Neural progenitor cell (in vitro differentiated cells): ENCODE measurements around the gene SPOUT1. TPM values are rescaled to one million over a fixed set of nuclear protein-coding genes. Genes with fewer than 3 reads are reported as not detected.

Experiments
- DNase-seq: peaks from one replicate; pipeline ENCODE4 v3.0.0-alpha.2; 2016; ENCODE audit warnings: low spot score
- H2AFZ ChIP-seq: fragments of 200-600 bp; sonication (generic); replicated peaks from 2 replicates; pipeline ENCODE4 v1.6.1; 2016; ENCODE audit warnings: antibody characterized with exemption
- H3F3A ChIP-seq: fragments of 200-600 bp; sonication (generic); 2 replicates; pipeline ENCODE4 v1.6.1; 2016; ENCODE audit warnings: antibody characterized with exemption, low read depth
- H3K27ac ChIP-seq: fragments of 200-600 bp; sonication (generic); 2 replicates; pipeline ENCODE4 v1.5.1; 2016; ENCODE audit warnings: mild to moderate bottlenecking
- H3K27me3 ChIP-seq: fragments of 200-600 bp; sonication (generic); 2 replicates; pipeline ENCODE4 v1.6.1; 2016; ENCODE audit warnings: mild to moderate bottlenecking, moderate library complexity
- H3K36me3 ChIP-seq: fragments of 200-600 bp; sonication (generic); 2 replicates; pipeline ENCODE4 v1.5.1; 2016
- H3K4me1 ChIP-seq: fragments of 200-600 bp; sonication (generic); 2 replicates; pipeline ENCODE4 v1.6.1; 2016; ENCODE audit warnings: mixed run types
- H3K4me2 ChIP-seq: fragments of 200-600 bp; sonication (generic); 2 replicates; pipeline ENCODE4 v1.6.1; 2016
- H3K4me3 ChIP-seq: fragments of 200-600 bp; sonication (generic); 2 replicates; pipeline ENCODE4 v1.5.1; 2016
- H3K79me2 ChIP-seq: fragments of 200-600 bp; sonication (generic); 2 replicates; pipeline ENCODE4 v1.6.1; 2016; ENCODE audit warnings: low read depth
- H3K9ac ChIP-seq: fragments of 200-600 bp; sonication (generic); 2 replicates; pipeline ENCODE4 v1.6.1; 2016
- H3K9me3 ChIP-seq: fragments of 200-600 bp; sonication (generic); 2 replicates; pipeline ENCODE4 v1.5.1; 2016; ENCODE audit warnings: low read depth
- H4K20me1 ChIP-seq: fragments of 200-600 bp; sonication (generic); 2 replicates; pipeline ENCODE4 v1.6.1; 2016; ENCODE audit warnings: low read depth
- H3K27ac Mint-ChIP-seq: 3 replicates; pipeline ENCODE4 v1.8.0; 2021; ENCODE audit warnings: mixed read lengths
- H3K27me3 Mint-ChIP-seq: 2 replicates; pipeline ENCODE4 v1.8.0; 2022; ENCODE audit warnings: low read depth, mild to moderate bottlenecking, inconsistent platforms, moderate library complexity, mixed read lengths; ENCODE audit not compliant: insufficient read depth
- H3K36me3 Mint-ChIP-seq: 3 replicates; pipeline ENCODE4 v1.8.0; 2021; ENCODE audit warnings: mixed read lengths
- H3K4me1 Mint-ChIP-seq: 3 replicates; pipeline ENCODE4 v1.8.0; 2021; ENCODE audit warnings: mixed read lengths
- H3K4me3 Mint-ChIP-seq: 3 replicates; pipeline ENCODE4 v1.8.0; 2021; ENCODE audit warnings: mild to moderate bottlenecking, moderate library complexity, mixed read lengths
- H3K9me3 Mint-ChIP-seq: 3 replicates; pipeline ENCODE4 v1.8.0; 2020; ENCODE audit warnings: mixed read lengths
- CTCF ChIP-seq: fragments of 200-600 bp; sonication (generic); IDR thresholded peaks from 2 replicates; pipeline ENCODE4 v1.5.1; 2017; ENCODE audit warnings: antibody characterized with exemption, mild to moderate bottlenecking
- EZH2 ChIP-seq: fragments of 200-600 bp; sonication (generic); IDR thresholded peaks from 2 replicates; pipeline ENCODE4 v1.6.1; 2017; ENCODE audit warnings: antibody characterized with exemption, mild to moderate bottlenecking, moderate library complexity
- EZH2phosphoT487 ChIP-seq: fragments of 200-600 bp; sonication (generic); IDR thresholded peaks from 2 replicates; pipeline ENCODE4 v1.6.1; 2017; ENCODE audit warnings: antibody characterized with exemption
- total RNA-seq: library from RNA; depleted of rRNA; stranded (reverse); fragments of >200 nt; gene quantifications from 2 replicates; pipeline ENCODE4 v1.2.3, GENCODE V29; 2015; ENCODE audit warnings: low replicate concordance

Gene SPOUT1
- total RNA-seq, 1 donor from 2014 or later = 17.2 TPM

GRCh38 chr9:128774804-128775203 is 54.8 kb downstream of the SPOUT1 start:
- Histone ChIP-seq H3K79me2 (peaks cover 16% of the 10 kb centered on the region), H3K9me3 (no peaks in the 10 kb centered on the region), H3K4me3 (no peak overlapping the region), H3K4me2 (no peak overlapping the region), H3K9ac (no peak overlapping the region), H3K27me3 (no peaks in the 10 kb centered on the region), H3K27ac (no peak overlapping the region), H3F3A (peaks cover 24% of the 10 kb centered on the region), H4K20me1 (peaks cover 10% of the 10 kb centered on the region), H3K36me3 (no peaks in the 10 kb centered on the region), H3K4me1 (no peaks in the 10 kb centered on the region), H2AFZ (no peak overlapping the region)
- H3K27ac Mint-ChIP-seq = no peak overlapping the region
- H3K27me3 Mint-ChIP-seq = peaks cover 12% of the 10 kb centered on the region
- peaks cover 12% of the 10 kb centered on the region for H3K4me1 Mint-ChIP-seq
- no peak for TF ChIP-seq EZH2phosphoT487
- TF ChIP-seq EZH2 = no peak
- TF ChIP-seq CTCF = no peak
- H3K4me3 Mint-ChIP-seq = no peak overlapping the region
- DNase-seq = no peak
- no peaks in the 10 kb centered on the region for H3K36me3 Mint-ChIP-seq
- peaks cover 13% of the 10 kb centered on the region for H3K9me3 Mint-ChIP-seq

GRCh38 chr9:128773049-128773448 is 56.5 kb downstream of the SPOUT1 start:
- no peaks in the 10 kb centered on the region for H3K36me3 Mint-ChIP-seq
- H3K27ac ChIP-seq = no peak overlapping the region
- peaks cover 17% of the 10 kb centered on the region for H3K4me1 Mint-ChIP-seq

GRCh38 chr9:128771745-128772519 is 57.7 kb downstream of the SPOUT1 start, which contains the start of gene ZER1:
TSS of gene ZER1 (minus strand) at chr9:128771927. CDS start at chr9:128755565, 16,362 bp downstream.
- H3K4me1 Mint-ChIP-seq = peaks cover 17% of the 10 kb centered on the region

More at GRCh38 chr9:128773049-128773448, 56.5 kb downstream of the SPOUT1 start:
- H3K9me3 Mint-ChIP-seq = peaks cover 6% of the 10 kb centered on the region
- Histone ChIP-seq H2AFZ (no peak overlapping the region), H4K20me1 (peaks cover 10% of the 10 kb centered on the region), H3K79me2 (peaks cover 24% of the 10 kb centered on the region), H3K4me2 (no peak overlapping the region), H3K4me3 (no peak overlapping the region), H3K27me3 (no peaks in the 10 kb centered on the region), H3K9me3 (no peaks in the 10 kb centered on the region), H3F3A (peaks cover 24% of the 10 kb centered on the region), H3K36me3 (no peaks in the 10 kb centered on the region), H3K4me1 (no peaks in the 10 kb centered on the region), H3K9ac (no peak overlapping the region)
- no peak for DNase-seq
- H3K27ac Mint-ChIP-seq = no peak overlapping the region
- H3K27me3 Mint-ChIP-seq = peaks cover 12% of the 10 kb centered on the region
- no peak for TF ChIP-seq EZH2phosphoT487
- no peak for TF ChIP-seq CTCF
- TF ChIP-seq EZH2 = no peak
- H3K4me3 Mint-ChIP-seq = peak overlapping the region; percentile 64

More at GRCh38 chr9:128771745-128772519, 57.7 kb downstream of the SPOUT1 start, which contains the start of gene ZER1:
- Histone ChIP-seq H2AFZ (peak within 1 kb of the TSS; percentile 91), H3K9me3 (no peaks in the 10 kb centered on the region), H3K9ac (peak within 1 kb of the TSS; percentile 84), H3K4me1 (no peaks in the 10 kb centered on the region), H3K4me2 (peak within 1 kb of the TSS; percentile 95), H3K27ac (peak within 1 kb of the TSS; percentile 72), H3K36me3 (no peaks in the 10 kb centered on the region), H3K79me2 (peaks cover 24% of the 10 kb centered on the region), H4K20me1 (peaks cover 10% of the 10 kb centered on the region), H3K4me3 (peak within 1 kb of the TSS; percentile 95), H3F3A (peaks cover 24% of the 10 kb centered on the region), H3K27me3 (no peaks in the 10 kb centered on the region)
- peaks cover 6% of the 10 kb centered on the region for H3K9me3 Mint-ChIP-seq
- no peak for TF ChIP-seq EZH2phosphoT487
- no peak for TF ChIP-seq EZH2
- TF ChIP-seq CTCF = no peak
- no peaks in the 10 kb centered on the region for H3K36me3 Mint-ChIP-seq
- H3K4me3 Mint-ChIP-seq = peak within 1 kb of the TSS; percentile 97
- peaks cover 11% of the 10 kb centered on the region for H3K27me3 Mint-ChIP-seq
- peak within 1 kb of the TSS; percentile 95 for H3K27ac Mint-ChIP-seq
- DNase-seq = peak; percentile 97
